OCI-LY3 (cell line): Measurements from ENCODE around the gene MCM6.

Experiments
- EZH2phosphoT487 ChIP-seq: fragments of 200-600 bp; shearing (Covaris generic); IDR thresholded peaks from 2 replicates; pipeline ENCODE4 v1.6.1; 2018; ENCODE audit warnings: antibody characterized with exemption, mixed run types, low read depth
- TF ChIP-seq, protein P1 (sequence below): fragments of 200-600, 300-600 bp; sonication (generic); IDR thresholded peaks from 2 replicates; pipeline ENCODE4 v1.5.1; 2014; ENCODE audit warnings: antibody characterized with exemption, low read length, low read depth

DNA sequence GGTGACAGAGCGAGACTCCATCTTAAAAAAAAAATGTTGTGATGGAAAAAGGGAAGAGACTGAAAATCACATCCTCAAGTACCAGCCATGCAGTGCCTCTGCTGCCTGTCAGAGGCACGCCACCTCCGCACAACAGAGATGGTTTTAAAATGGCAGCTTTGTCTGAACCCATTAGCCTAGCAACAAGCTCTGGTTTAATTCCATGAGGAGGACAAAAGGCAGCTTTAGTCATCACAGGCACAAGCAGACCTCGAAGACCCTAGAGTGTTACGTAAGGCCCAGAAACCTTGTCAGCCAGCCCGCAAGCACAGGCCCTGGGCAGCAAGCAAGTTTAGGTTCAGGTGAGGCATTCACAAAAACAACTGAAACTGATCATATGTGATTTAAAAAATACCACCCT lies 49.7 kb downstream of the MCM6 start:
- TF ChIP-seq, protein P1, sequence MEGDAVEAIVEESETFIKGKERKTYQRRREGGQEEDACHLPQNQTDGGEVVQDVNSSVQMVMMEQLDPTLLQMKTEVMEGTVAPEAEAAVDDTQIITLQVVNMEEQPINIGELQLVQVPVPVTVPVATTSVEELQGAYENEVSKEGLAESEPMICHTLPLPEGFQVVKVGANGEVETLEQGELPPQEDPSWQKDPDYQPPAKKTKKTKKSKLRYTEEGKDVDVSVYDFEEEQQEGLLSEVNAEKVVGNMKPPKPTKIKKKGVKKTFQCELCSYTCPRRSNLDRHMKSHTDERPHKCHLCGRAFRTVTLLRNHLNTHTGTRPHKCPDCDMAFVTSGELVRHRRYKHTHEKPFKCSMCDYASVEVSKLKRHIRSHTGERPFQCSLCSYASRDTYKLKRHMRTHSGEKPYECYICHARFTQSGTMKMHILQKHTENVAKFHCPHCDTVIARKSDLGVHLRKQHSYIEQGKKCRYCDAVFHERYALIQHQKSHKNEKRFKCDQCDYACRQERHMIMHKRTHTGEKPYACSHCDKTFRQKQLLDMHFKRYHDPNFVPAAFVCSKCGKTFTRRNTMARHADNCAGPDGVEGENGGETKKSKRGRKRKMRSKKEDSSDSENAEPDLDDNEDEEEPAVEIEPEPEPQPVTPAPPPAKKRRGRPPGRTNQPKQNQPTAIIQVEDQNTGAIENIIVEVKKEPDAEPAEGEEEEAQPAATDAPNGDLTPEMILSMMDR: no peak
- TF ChIP-seq EZH2phosphoT487: no peak
